Lung (tissue), 12 donors: ENCODE results near the gene CHMP6. TPM values are rescaled to one million over a fixed set of nuclear protein-coding genes. Genes with fewer than 3 reads are reported as not detected.

Experiments
- ATAC-seq: fragments of 200-7000 bp; cut with Tn5 transposase; one replicate; pipeline ENCODE4 v1.9.1; 2020; ENCODE audit warnings: moderate number of reproducible peaks; ENCODE audit not compliant: insufficient read depth, low FRiP score
- DNase-seq, 3 donors: peaks; one replicate each; pipeline ENCODE4 v3.0.0-alpha.2; 2013 to 2017
- H3K27ac ChIP-seq, 2 donors: one replicate each; pipeline ENCODE4 v1.5.1; 2013; ENCODE audit warnings: mild to moderate bottlenecking in 2 of 2, moderate library complexity in 2 of 2, control low read depth in 1 of 2, inconsistent platforms in 1 of 2, low read depth in 1 of 2, low read length in 1 of 2
- H3K27me3 ChIP-seq, 3 donors: one replicate each; pipeline ENCODE4 v1.5.1; 2013; ENCODE audit warnings: low read length in 2 of 3; ENCODE audit not compliant: control insufficient read depth in 3 of 3, insufficient read depth in 3 of 3
- H3K36me3 ChIP-seq, 4 donors: one replicate each; pipeline ENCODE4 v1.5.1; 2013; ENCODE audit warnings: low read length in 4 of 4, mild to moderate bottlenecking in 1 of 4, moderate library complexity in 1 of 4; ENCODE audit not compliant: control insufficient read depth in 4 of 4, insufficient read depth in 4 of 4
- H3K4me1 ChIP-seq, 5 donors: one replicate each; pipeline ENCODE4 v1.5.1; 2013; ENCODE audit warnings: low read length in 5 of 5, mild to moderate bottlenecking in 2 of 5, moderate library complexity in 1 of 5; ENCODE audit not compliant: control insufficient read depth in 5 of 5, insufficient read depth in 5 of 5
- H3K4me3 ChIP-seq: one replicate; pipeline ENCODE4 v1.5.1; 2013; ENCODE audit warnings: mild to moderate bottlenecking, control low read depth, moderate library complexity
- H3K9ac ChIP-seq, 2 donors: one replicate each; pipeline ENCODE4 v1.5.1; 2013; ENCODE audit warnings: low read length in 2 of 2, control low read depth in 1 of 2; ENCODE audit not compliant: insufficient read depth in 1 of 2
- H3K9me3 ChIP-seq, 4 donors: one replicate each; pipeline ENCODE4 v1.5.1; 2013; ENCODE audit warnings: low read length in 3 of 4, mild to moderate bottlenecking in 1 of 4, moderate library complexity in 1 of 4; ENCODE audit not compliant: control insufficient read depth in 4 of 4, insufficient read depth in 3 of 4
- CTCF ChIP-seq: IDR thresholded peaks from 2 replicates; pipeline ENCODE4 v1.5.1; 2012; ENCODE audit warnings: mild to moderate bottlenecking; ENCODE audit errors: control extremely low read depth, extremely low read depth
- WGBS, 2 donors: extraction: QIAGEN DNeasy Blood & Tissue Kit; methylation state at CpG; one replicate each; pipeline ENCODE4 v1.1.7; 2013; 5-methylcytosine and 5-hydroxymethylcytosine counted together
- polyA plus RNA-seq, 2 donors: library from polyadenylated mRNA; stranded (reverse); fragments of 200-250 nt; gene quantifications; one replicate each; pipeline ENCODE4 v1.2.1, GENCODE V29; 2013
- total RNA-seq, 2 donors: library from RNA; depleted of rRNA in 1 of 2; stranded (reverse); fragments of >200 nt in 1 of 2; gene quantifications; one replicate each; pipeline ENCODE4 v1.2.1, GENCODE V29; 2014 to 2021
- donor health status: control.
- donor health status: control.
- donor health status: Bipolar disorder and iron deficiency.
- donor health status: healthy.
- donor health status: DM: yes; HTN: yes; CAD: no.

Gene CHMP6
- total and polyA plus RNA-seq, 4 donors, result 18.2 to 36.3 (median 32.2) TPM

GRCh38 chr17:80961541-80962330 lies 29.9 kb upstream of the CHMP6 start:
- no peak for TF ChIP-seq CTCF
- Histone ChIP-seq H3K4me3 (no peak overlapping the region), H3K9ac (no peak overlapping the region), H3K27me3 (no peaks in the 10 kb centered on the region), H3K36me3 (peaks cover 0 to 40% (median 0%) of the 10 kb centered on the region in 4 donors), H3K27ac (no peak overlapping the region), H3K4me1 (peaks cover 0 to 25% (median 5%) of the 10 kb centered on the region in 5 donors), H3K9me3 (peaks cover 0 to 3% (median 0%) of the 10 kb centered on the region in 4 donors)
- WGBS, 2 donors, result 93 to 95% methylated on average over 21 of the region's 21 CpGs
- ATAC-seq (no peak), DNase-seq (no peak)

GRCh38 chr17:80962356-80963329 lies 29.0 kb upstream of the CHMP6 start:
- peaks cover 0 to 25% (median 5%) of the 10 kb centered on the region in 5 donors for H3K4me1 ChIP-seq

GRCh38 chr17:80963812-80964543 lies 27.7 kb upstream of the CHMP6 start:
- Histone ChIP-seq H3K4me3 (no peak overlapping the region), H3K27me3 (no peaks in the 10 kb centered on the region), H3K9ac (no peak overlapping the region), H3K36me3 (peaks cover 0 to 33% (median 0%) of the 10 kb centered on the region in 4 donors), H3K9me3 (peaks cover 0 to 3% (median 0%) of the 10 kb centered on the region in 4 donors), H3K27ac (no peak overlapping the region), H3K4me1 (peaks cover 2 to 30% (median 7%) of the 10 kb centered on the region in 5 donors)
- no peak for TF ChIP-seq CTCF
- ATAC-seq, result no peak
- no peak for DNase-seq
- 93% methylated on average over 49 of the region's 49 CpGs for WGBS, 2 donors

More at GRCh38 chr17:80962356-80963329, 29.0 kb upstream of the CHMP6 start:
- Histone ChIP-seq H3K4me3 (no peak overlapping the region), H3K9me3 (peaks cover 0 to 3% (median 0%) of the 10 kb centered on the region in 4 donors), H3K27me3 (no peaks in the 10 kb centered on the region), H3K9ac (no peak overlapping the region), H3K27ac (no peak overlapping the region), H3K36me3 (peaks cover 0 to 36% (median 0%) of the 10 kb centered on the region in 4 donors)
- WGBS, 2 donors, result 94% methylated on average over 40 to 41 of the region's 41 CpGs
- ATAC-seq (no peak), DNase-seq (no peak)
- TF ChIP-seq CTCF, result no peak
